Lower leg skin (tissue), 3 donors: ENCODE data around the gene CCDC88C.

Experiments used
- POLR2A ChIP-seq, 2 donors: fragments of 450-650 bp; IDR thresholded peaks; one replicate each; pipeline ENCODE4 v1.6.1; 2016 to 2017; ENCODE audit warnings: antibody characterized with exemption in 2 of 2, mild to moderate bottlenecking in 1 of 2, moderate library complexity in 1 of 2
- TF ChIP-seq, protein P1 (sequence below), 3 donors: fragments of 450-650 bp; IDR thresholded peaks; one replicate each; pipeline ENCODE4 v1.5.1; 2016; ENCODE audit warnings: antibody characterized with exemption in 3 of 3, mild to moderate bottlenecking in 3 of 3, moderate library complexity in 2 of 3

DNA sequence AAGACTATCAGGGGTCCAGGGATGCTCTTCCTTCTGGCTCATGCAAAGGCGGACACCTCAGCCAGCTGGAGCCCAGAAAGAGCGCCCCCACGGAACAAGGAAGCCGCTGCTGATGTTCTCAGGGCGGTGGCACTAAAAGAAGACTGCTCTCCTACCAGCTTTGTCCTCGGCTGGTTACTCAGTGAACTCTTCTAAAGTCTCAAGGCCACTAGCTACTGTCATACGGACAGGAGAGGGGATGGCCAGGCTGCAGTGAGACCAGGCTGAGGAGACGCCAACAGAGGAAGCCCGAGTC is 59.6 kb downstream of the CCDC88C start:
- TF ChIP-seq POLR2A (IDR thresholded peaks at IDR 0.05): no peak
- TF ChIP-seq, protein P1, sequence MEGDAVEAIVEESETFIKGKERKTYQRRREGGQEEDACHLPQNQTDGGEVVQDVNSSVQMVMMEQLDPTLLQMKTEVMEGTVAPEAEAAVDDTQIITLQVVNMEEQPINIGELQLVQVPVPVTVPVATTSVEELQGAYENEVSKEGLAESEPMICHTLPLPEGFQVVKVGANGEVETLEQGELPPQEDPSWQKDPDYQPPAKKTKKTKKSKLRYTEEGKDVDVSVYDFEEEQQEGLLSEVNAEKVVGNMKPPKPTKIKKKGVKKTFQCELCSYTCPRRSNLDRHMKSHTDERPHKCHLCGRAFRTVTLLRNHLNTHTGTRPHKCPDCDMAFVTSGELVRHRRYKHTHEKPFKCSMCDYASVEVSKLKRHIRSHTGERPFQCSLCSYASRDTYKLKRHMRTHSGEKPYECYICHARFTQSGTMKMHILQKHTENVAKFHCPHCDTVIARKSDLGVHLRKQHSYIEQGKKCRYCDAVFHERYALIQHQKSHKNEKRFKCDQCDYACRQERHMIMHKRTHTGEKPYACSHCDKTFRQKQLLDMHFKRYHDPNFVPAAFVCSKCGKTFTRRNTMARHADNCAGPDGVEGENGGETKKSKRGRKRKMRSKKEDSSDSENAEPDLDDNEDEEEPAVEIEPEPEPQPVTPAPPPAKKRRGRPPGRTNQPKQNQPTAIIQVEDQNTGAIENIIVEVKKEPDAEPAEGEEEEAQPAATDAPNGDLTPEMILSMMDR (IDR thresholded peaks at IDR 0.05): no peak
